HCT116 (cell line): Measurements from ENCODE around the gene CCDC146.

Source experiments
- CBX3 ChIP-seq: IDR thresholded peaks from 2 replicates; pipeline ENCODE4 v1.6.1; 2012; ENCODE audit warnings: low read depth
- CEBPB ChIP-seq: IDR thresholded peaks from 2 replicates; pipeline ENCODE4 v1.6.1; 2012; ENCODE audit warnings: low read depth
- ELF1 ChIP-seq: IDR thresholded peaks from 2 replicates; pipeline ENCODE4 v1.6.1; 2012; ENCODE audit warnings: low read depth, borderline replicate concordance
- EZH2 ChIP-seq: fragments of 200-600 bp; sonication (generic); IDR thresholded peaks from 2 replicates; pipeline ENCODE4 v1.6.1; 2017; ENCODE audit warnings: antibody characterized with exemption, mixed run types
- POLR2A ChIP-seq: IDR thresholded peaks from 2 replicates; pipeline ENCODE4 v1.7.0; 2011; ENCODE audit warnings: borderline replicate concordance; ENCODE audit not compliant: insufficient read depth, insufficient read length; ENCODE audit errors: extremely low read depth
- SIN3A ChIP-seq: IDR thresholded peaks from 2 replicates; pipeline ENCODE4 v1.6.1; 2012; ENCODE audit warnings: low read depth
- SP1 ChIP-seq: IDR thresholded peaks from 2 replicates; pipeline ENCODE4 v1.6.1; 2012; ENCODE audit warnings: low read depth
- YY1 ChIP-seq: IDR thresholded peaks from 2 replicates; pipeline ENCODE4 v1.6.1; 2011; ENCODE audit warnings: low read length, low read depth, moderate library complexity, mild to moderate bottlenecking; ENCODE audit not compliant: insufficient replicate concordance; ENCODE audit errors: extremely low read depth
- ZFX ChIP-seq: fragments of 450-650 bp; IDR thresholded peaks from 2 replicates; pipeline ENCODE4 v1.6.1; 2017
- TF ChIP-seq, protein P1 (sequence below), 3 experiments: fragments of 200-600 bp in 1 of 3; sonication (generic) in 1 of 3; IDR thresholded peaks in 2 of 3; conservative IDR thresholded peaks in 1 of 3; 2 replicates each; pipeline ENCODE4 v1.5.1; 2012 to 2017; ENCODE audit warnings: low read depth in 2 of 3, low read length in 2 of 3, antibody characterized with exemption in 1 of 3, borderline replicate concordance in 1 of 3, control low read depth in 1 of 3, mild to moderate bottlenecking in 1 of 3, mixed read lengths in 1 of 3, mixed run types in 1 of 3, moderate library complexity in 1 of 3; ENCODE audit not compliant: insufficient read depth in 1 of 3
- TF ChIP-seq, protein P2 (sequence below): IDR thresholded peaks from 2 replicates; pipeline ENCODE4 v1.6.1; 2012; ENCODE audit warnings: low read depth

DNA sequence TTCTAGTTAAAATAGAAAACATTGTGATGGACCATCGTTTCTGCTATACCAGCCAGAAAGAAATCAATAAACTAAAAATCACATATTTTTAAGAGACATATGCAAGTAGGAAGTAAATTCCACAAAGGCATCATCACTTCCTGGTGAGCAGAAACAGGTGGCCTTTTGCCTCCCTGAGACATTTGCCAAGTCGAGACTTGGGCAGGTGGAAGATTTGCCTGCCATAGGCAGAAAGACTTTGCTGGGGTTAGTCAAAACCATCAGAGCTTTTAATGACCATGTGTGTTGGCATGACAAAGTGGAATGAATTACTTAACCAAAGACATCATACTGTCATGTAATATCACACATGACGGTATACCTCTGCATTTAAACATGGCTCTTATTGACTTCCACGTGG is 143.3 kb downstream of the CCDC146 start:
- TF ChIP-seq CBX3 (no peak), CEBPB (no peak), POLR2A (no peak), ELF1 (no peak), ZFX (no peak), SP1 (no peak), SIN3A (no peak), EZH2 (no peak), YY1 (no peak)
- TF ChIP-seq, protein P1, sequence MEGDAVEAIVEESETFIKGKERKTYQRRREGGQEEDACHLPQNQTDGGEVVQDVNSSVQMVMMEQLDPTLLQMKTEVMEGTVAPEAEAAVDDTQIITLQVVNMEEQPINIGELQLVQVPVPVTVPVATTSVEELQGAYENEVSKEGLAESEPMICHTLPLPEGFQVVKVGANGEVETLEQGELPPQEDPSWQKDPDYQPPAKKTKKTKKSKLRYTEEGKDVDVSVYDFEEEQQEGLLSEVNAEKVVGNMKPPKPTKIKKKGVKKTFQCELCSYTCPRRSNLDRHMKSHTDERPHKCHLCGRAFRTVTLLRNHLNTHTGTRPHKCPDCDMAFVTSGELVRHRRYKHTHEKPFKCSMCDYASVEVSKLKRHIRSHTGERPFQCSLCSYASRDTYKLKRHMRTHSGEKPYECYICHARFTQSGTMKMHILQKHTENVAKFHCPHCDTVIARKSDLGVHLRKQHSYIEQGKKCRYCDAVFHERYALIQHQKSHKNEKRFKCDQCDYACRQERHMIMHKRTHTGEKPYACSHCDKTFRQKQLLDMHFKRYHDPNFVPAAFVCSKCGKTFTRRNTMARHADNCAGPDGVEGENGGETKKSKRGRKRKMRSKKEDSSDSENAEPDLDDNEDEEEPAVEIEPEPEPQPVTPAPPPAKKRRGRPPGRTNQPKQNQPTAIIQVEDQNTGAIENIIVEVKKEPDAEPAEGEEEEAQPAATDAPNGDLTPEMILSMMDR (IDR thresholded peaks at IDR 0.05 in 2 of 3, conservative IDR thresholded peaks at IDR 0.05 in 1 of 3; ENCODE audit: borderline replicate concordance in 1 of 3, insufficient read depth in 1 of 3, low read depth in 2 of 3, low read length in 2 of 3) = no peak
- TF ChIP-seq, protein P2, sequence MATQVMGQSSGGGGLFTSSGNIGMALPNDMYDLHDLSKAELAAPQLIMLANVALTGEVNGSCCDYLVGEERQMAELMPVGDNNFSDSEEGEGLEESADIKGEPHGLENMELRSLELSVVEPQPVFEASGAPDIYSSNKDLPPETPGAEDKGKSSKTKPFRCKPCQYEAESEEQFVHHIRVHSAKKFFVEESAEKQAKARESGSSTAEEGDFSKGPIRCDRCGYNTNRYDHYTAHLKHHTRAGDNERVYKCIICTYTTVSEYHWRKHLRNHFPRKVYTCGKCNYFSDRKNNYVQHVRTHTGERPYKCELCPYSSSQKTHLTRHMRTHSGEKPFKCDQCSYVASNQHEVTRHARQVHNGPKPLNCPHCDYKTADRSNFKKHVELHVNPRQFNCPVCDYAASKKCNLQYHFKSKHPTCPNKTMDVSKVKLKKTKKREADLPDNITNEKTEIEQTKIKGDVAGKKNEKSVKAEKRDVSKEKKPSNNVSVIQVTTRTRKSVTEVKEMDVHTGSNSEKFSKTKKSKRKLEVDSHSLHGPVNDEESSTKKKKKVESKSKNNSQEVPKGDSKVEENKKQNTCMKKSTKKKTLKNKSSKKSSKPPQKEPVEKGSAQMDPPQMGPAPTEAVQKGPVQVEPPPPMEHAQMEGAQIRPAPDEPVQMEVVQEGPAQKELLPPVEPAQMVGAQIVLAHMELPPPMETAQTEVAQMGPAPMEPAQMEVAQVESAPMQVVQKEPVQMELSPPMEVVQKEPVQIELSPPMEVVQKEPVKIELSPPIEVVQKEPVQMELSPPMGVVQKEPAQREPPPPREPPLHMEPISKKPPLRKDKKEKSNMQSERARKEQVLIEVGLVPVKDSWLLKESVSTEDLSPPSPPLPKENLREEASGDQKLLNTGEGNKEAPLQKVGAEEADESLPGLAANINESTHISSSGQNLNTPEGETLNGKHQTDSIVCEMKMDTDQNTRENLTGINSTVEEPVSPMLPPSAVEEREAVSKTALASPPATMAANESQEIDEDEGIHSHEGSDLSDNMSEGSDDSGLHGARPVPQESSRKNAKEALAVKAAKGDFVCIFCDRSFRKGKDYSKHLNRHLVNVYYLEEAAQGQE = no peak
